ENCODE data around the gene PLXNB1.

PLXNB1 gene

GRCh38 chr3:48468329-48468731 is 38.4 kb upstream of the PLXNB1 start:
- TF ChIP-seq, protein P1, sequence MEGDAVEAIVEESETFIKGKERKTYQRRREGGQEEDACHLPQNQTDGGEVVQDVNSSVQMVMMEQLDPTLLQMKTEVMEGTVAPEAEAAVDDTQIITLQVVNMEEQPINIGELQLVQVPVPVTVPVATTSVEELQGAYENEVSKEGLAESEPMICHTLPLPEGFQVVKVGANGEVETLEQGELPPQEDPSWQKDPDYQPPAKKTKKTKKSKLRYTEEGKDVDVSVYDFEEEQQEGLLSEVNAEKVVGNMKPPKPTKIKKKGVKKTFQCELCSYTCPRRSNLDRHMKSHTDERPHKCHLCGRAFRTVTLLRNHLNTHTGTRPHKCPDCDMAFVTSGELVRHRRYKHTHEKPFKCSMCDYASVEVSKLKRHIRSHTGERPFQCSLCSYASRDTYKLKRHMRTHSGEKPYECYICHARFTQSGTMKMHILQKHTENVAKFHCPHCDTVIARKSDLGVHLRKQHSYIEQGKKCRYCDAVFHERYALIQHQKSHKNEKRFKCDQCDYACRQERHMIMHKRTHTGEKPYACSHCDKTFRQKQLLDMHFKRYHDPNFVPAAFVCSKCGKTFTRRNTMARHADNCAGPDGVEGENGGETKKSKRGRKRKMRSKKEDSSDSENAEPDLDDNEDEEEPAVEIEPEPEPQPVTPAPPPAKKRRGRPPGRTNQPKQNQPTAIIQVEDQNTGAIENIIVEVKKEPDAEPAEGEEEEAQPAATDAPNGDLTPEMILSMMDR (IDR thresholded peaks at IDR 0.05; ENCODE audit: control insufficient read depth, extremely low read depth, insufficient read depth), result no peak
- DNase-seq (ENCODE audit: low read depth), result no peak
- no peak overlapping the region for H3K4me3 ChIP-seq (ENCODE audit: low read depth, low read length)

- DNase-seq (ENCODE audit: low read depth), result no peak
- H3K4me3 ChIP-seq (ENCODE audit: low read depth, low read length), result peak overlapping the region; percentile 71
- TF ChIP-seq, protein P1 (IDR thresholded peaks at IDR 0.05; ENCODE audit: control insufficient read depth, extremely low read depth, insufficient read depth), result no peak
Measured at GRCh38 chr3:48467473-48468267, 37.8 kb upstream of the PLXNB1 start.

- H3K4me3 ChIP-seq (ENCODE audit: low read depth, low read length), result peak overlapping the region; percentile 71
- DNase-seq (ENCODE audit: low read depth), result no peak
Measured at GRCh38 chr3:48467110-48467454, 37.2 kb upstream of the PLXNB1 start.

GRCh38 chr3:48466386-48467109 is 36.7 kb upstream of the PLXNB1 start:
- TF ChIP-seq, protein P1 (IDR thresholded peaks at IDR 0.05; ENCODE audit: control insufficient read depth, extremely low read depth, insufficient read depth), result no peak
- DNase-seq (ENCODE audit: low read depth), result peak; percentile 34
- H3K4me3 ChIP-seq (ENCODE audit: low read depth, low read length), result peak overlapping the region; percentile 71

More at GRCh38 chr3:48467110-48467454, 37.2 kb upstream of the PLXNB1 start:
- TF ChIP-seq, protein P1 (IDR thresholded peaks at IDR 0.05; ENCODE audit: control insufficient read depth, extremely low read depth, insufficient read depth), result no peak

- H3K4me3 ChIP-seq (ENCODE audit: low read depth, low read length), result peak overlapping the region; percentile 71
- peak; percentile 100 for DNase-seq (ENCODE audit: low read depth)
- TF ChIP-seq, protein P1 (IDR thresholded peaks at IDR 0.05; ENCODE audit: control insufficient read depth, extremely low read depth, insufficient read depth), result peak; percentile 82
Measured at GRCh38 chr3:48465531-48466378, 35.9 kb upstream of the PLXNB1 start.

DNA sequence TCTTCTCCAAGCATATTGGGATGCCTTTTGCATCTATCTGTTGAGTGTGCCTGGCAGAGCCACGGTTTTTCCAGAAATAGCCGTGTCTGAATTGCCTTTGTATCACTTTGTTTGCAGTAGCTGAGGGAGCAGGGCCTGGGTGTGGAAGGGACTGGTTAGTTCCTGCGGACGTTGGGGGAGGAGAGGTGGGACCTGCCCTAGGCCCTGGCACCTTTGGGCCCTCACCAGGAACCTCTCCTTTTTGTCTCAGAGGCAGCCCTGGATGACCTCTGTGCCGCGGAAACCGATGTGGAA is 35.3 kb upstream of the PLXNB1 start:
- peak overlapping the region; percentile 32 for H3K4me3 ChIP-seq (ENCODE audit: low read depth, low read length)
- TF ChIP-seq, protein P1 (IDR thresholded peaks at IDR 0.05; ENCODE audit: control insufficient read depth, extremely low read depth, insufficient read depth), result no peak
- no peak for DNase-seq (ENCODE audit: low read depth)

All from LNCaP clone FGC (cell line).